Measurements from ENCODE around the gene AGBL2. TPM values are rescaled to one million over a fixed set of nuclear protein-coding genes. Genes with fewer than 3 reads are reported as not detected.

Gene AGBL2
- total and polyA plus RNA-seq, 9 of the 15 experiments (the other 6 are each of a cell fraction or from before 2014, with no cell fraction given), result 0.57 to 6.5 (median 1.3) TPM

DNA sequence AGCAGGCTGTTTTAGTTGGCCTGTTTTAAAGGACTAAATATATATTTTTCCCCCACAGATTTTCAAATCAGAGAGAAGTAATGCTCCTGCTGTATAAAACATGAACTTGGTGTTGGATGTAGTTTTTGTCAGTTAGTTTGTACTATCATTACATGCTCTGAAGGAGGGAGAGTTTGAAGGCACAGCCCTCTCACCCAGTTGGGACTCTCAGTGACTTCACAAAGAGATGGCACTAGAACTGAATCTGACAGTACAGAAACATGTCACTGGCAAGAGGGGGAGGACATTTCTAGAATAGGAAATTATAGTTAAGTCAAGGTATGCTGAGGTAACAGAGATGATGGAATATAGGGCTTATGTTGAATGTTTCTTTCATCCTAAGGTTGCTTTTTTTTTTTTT, 99.9 kb downstream of the AGBL2 start:
- ChIA-PET CTCF (ENCODE audit: low intra/inter-chr PET ratio) (no interaction called here), POLR2A (interaction anchor here (0.6 to 0.9 kb wide), 2 partner anchors 9 to 941 kb away, joined by 3 read pairs; no protein-coding TSS in a partner anchor)
- FAIRE-seq (no peak), DNase-seq (ENCODE audit: extremely low read depth in 1 of 4, low spot score in 3 of 4) (no peak), ATAC-seq (peak; percentile 8; the same call in 1 of the 3 replicates)
- no peak overlapping the region for H3K9ac ChIP-seq (ENCODE audit: insufficient read depth in 1 of 2, low read depth in 2 of 2, low read length in 2 of 2)
- H3K9me1 ChIP-seq (ENCODE audit: control insufficient read depth, insufficient read depth, low read length), result no peaks in the 10 kb centered on the region
- H3K4me1 ChIP-seq (replicated peaks in 1 of 2; ENCODE audit: control insufficient read depth in 2 of 2, insufficient read depth in 2 of 2, low read length in 2 of 2), result no peaks in the 10 kb centered on the region
- H4K20me1 ChIP-seq (replicated peaks; ENCODE audit: control insufficient read depth, insufficient read depth, low read length), result no peaks in the 10 kb centered on the region
- BruUV-seq (replicated peaks), result no TSS peak
- intact Hi-C loops (cut with micrococcal nuclease), result loop anchor here (10.0 kb wide), 2 partner anchors 130 to 240 kb away; partner anchors contain the start of gene SPI1
- H3K4me2 ChIP-seq (ENCODE audit: insufficient read depth, low read length), result no peak overlapping the region
- in situ Hi-C loops (cut with MboI), result no loop called here
- no peaks in the 10 kb centered on the region for H3K9me3 ChIP-seq (replicated peaks; ENCODE audit: control insufficient read depth, insufficient read depth, low read depth, low read length)
- no peaks in the 10 kb centered on the region for H3K79me2 ChIP-seq (ENCODE audit: control insufficient read depth, insufficient read depth, low read length)
- TF ChIP-seq RBBP5 (IDR thresholded peaks at IDR 0.05; ENCODE audit: borderline replicate concordance, insufficient read depth, low read length, poor library complexity, severe bottlenecking) (no peak), POLR2G (IDR thresholded peaks at IDR 0.05; ENCODE audit: low read depth, low read length) (0 out of 2 replicates have a peak, but pooled peaks have one; percentile 11), POLR2A (conservative IDR thresholded peaks at IDR 0.05) (0 out of 2 replicates have a peak, but pooled peaks have one; percentile 11)
- H3K27me3 ChIP-seq (ENCODE audit: control insufficient read depth in 2 of 2, insufficient read depth in 2 of 2, low read length in 2 of 2), result no peaks in the 10 kb centered on the region
- no peak overlapping the region for H3K27ac ChIP-seq (ENCODE audit: extremely low read depth, low read depth, low read length)
- peaks cover 32% of the 10 kb centered on the region; the same call in 2 of the 3 replicates for H3K36me3 ChIP-seq (ENCODE audit: control insufficient read depth, insufficient read depth, low read length)
- no peak overlapping the region for H2AFZ ChIP-seq (ENCODE audit: low read depth, low read length)
- H3K4me3 ChIP-seq, result no peak overlapping the region

GRCh38 chr11:47611348-47611794, 103.8 kb downstream of the AGBL2 start:
- CTCF ChIA-PET (ENCODE audit: low intra/inter-chr PET ratio), result no interaction called here
- no peak overlapping the region for H3K4me2 ChIP-seq (ENCODE audit: insufficient read depth, low read length)
- in situ Hi-C loops (cut with MboI), result no loop called here
- TF ChIP-seq TEAD1 (CRISPR knock-in tag; IDR thresholded peaks at IDR 0.05) (no peak), ZNF263 (CRISPR knock-in tag; IDR thresholded peaks at IDR 0.05; ENCODE audit: borderline replicate concordance) (no peak), ZFP91 (CRISPR knock-in tag; IDR thresholded peaks at IDR 0.05) (no peak), MCM3 (IDR thresholded peaks at IDR 0.05) (no peak), SRF (CRISPR knock-in tag; IDR thresholded peaks at IDR 0.05) (no peak), CLOCK (CRISPR knock-in tag; IDR thresholded peaks at IDR 0.05; ENCODE audit: borderline replicate concordance) (no peak), TGIF2 (CRISPR knock-in tag; IDR thresholded peaks at IDR 0.05) (no peak)

More at GRCh38 chr11:47611348-47611794, 103.8 kb downstream of the AGBL2 start:
- no peaks in the 10 kb centered on the region for H3K79me2 ChIP-seq (ENCODE audit: control insufficient read depth, insufficient read depth, low read length)
- DNase-seq (ENCODE audit: extremely low read depth in 1 of 4, low spot score in 3 of 4), result no peak
- no peak overlapping the region for H3K27ac ChIP-seq (ENCODE audit: extremely low read depth, low read depth, low read length)
- intact Hi-C loops (cut with micrococcal nuclease), result loop anchor here (10.0 kb wide), 2 partner anchors 127 to 237 kb away; partner anchors contain the start of gene SPI1
- 15% methylated on average over 6 of the region's 6 CpGs for whole genome bisulfite sequencing (ENCODE audit: insufficient coverage, low coverage, missing lambda C conversion rate)
- H3K27me3 ChIP-seq (ENCODE audit: control insufficient read depth in 2 of 2, insufficient read depth in 2 of 2, low read length in 2 of 2), result peaks cover 7 to 9% of the 10 kb centered on the region in 2 experiments; a peak in 2 of 5 replicates
- no peak overlapping the region for H3K9ac ChIP-seq (ENCODE audit: insufficient read depth in 1 of 2, low read depth in 2 of 2, low read length in 2 of 2)
- no peaks in the 10 kb centered on the region for H3K9me3 ChIP-seq (replicated peaks; ENCODE audit: control insufficient read depth, insufficient read depth, low read depth, low read length)
- POLR2A ChIA-PET, result interaction anchor here (1.2 kb wide), 1 partner anchor 11 kb away, joined by 4 read pairs; no protein-coding TSS in a partner anchor
- no TSS peak for BruUV-seq (replicated peaks)
- no peaks in the 10 kb centered on the region for H3K9me1 ChIP-seq (ENCODE audit: control insufficient read depth, insufficient read depth, low read length)
- H3K4me3 ChIP-seq, result no peak overlapping the region
- no peaks in the 10 kb centered on the region; the same call in 1 of the 2 replicates for H4K20me1 ChIP-seq (replicated peaks; ENCODE audit: control insufficient read depth, insufficient read depth, low read length)
- no peak for FAIRE-seq
- ATAC-seq, result no peak
- H3K36me3 ChIP-seq (ENCODE audit: control insufficient read depth, insufficient read depth, low read length), result no peaks in the 10 kb centered on the region
- no peak overlapping the region for H2AFZ ChIP-seq (ENCODE audit: low read depth, low read length)
- H3K4me1 ChIP-seq (replicated peaks in 1 of 2; ENCODE audit: control insufficient read depth in 2 of 2, insufficient read depth in 2 of 2, low read length in 2 of 2), result peaks cover 0 to 4% of the 10 kb centered on the region in 2 experiments; a peak in 3 of 5 replicates

All from K562 (cell line).